ENCODE data around the gene KLF2.

KLF2 gene

DNA sequence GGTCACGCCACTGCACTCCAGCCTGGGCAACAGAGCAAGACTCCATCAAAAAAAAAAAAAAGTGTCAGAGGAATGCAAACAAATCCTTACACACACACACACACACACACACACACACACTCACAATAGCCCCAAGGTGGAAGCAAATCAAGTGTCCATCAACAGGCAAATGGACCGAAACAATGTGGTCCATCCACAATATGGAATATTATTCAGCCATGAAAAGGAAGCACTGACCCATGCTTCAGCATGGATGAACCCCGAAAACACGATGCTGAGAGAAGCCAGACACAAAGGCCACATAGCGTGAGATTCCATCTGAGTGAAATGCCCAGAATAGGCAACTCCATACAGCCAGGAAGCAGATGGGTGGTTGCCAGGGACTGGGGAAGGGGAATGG, 16.5 kb upstream of the KLF2 start:
- DNase-seq (ENCODE audit: low read depth) = no peak

DNA sequence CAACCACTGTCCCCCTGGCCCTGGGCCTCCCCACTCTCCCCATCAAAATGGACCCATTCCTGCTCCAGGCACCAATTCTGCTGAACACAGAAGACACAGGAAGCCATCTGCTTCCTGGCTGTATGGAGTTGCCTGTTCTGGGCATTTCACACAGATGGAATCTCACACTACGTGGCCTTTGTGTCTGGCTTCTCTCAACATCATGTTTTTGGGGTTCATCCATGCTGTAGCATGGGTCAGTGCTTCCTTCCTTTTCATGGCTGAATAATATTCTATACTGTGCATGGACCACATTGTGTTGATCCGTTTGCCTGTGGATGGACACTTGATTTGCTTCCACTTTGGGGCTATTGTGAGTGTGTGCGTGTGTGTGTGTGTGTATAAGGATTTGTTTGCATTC, 15.0 kb upstream of the KLF2 start:
- no peak for DNase-seq (ENCODE audit: low read depth)

DNA sequence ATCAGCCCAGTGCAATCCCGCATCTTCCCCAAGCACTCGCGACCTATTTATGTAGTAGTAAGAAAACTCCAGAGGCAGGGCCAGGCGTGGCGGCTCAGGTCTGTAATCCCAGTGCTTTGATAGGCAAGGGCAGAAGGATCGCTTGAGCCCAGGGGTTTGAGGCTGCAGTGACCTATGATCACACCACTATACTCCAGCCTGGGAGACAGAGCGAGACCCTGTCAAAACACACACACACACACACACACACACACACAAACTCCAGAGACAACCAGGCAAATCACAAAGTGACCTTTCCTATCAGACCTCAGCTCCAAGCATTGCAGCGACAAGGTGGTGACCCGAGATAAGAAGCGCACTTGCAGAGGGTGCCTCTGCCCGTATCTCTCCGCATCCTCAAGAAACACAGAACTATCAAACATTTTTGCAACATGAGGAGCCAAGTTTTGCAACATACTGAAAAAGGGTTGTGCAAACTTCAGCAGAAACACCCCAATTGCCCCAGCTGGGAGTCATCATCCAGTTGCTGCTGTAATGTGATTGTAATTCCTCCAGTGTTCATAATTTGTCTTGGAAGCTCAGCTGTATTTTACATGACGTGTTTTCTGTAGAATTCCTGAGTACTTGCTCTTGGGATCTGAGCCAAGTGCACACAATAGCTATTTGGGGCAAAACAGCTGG, 8.7 kb upstream of the KLF2 start:
- peak; percentile 98 for DNase-seq (ENCODE audit: low read depth)

DNA sequence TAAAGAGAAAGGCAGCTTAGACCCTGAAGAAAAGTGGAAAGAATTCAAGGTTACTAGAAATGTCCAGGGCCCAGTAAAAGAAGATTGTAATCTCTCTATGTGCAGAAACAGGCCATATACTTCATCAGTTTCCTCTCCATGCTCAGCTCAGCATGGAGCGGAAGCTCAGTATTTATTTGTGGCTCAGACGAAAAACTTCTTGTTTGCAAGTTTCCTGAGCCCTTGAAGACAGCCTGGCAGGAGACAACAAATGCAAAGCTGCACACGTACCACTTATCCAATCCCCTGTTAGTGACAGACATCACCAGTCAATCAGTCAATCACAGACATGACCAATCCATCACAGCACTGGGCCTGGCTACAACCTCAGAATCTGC, 8.1 kb upstream of the KLF2 start:
- DNase-seq (ENCODE audit: low read depth) = no peak

DNA sequence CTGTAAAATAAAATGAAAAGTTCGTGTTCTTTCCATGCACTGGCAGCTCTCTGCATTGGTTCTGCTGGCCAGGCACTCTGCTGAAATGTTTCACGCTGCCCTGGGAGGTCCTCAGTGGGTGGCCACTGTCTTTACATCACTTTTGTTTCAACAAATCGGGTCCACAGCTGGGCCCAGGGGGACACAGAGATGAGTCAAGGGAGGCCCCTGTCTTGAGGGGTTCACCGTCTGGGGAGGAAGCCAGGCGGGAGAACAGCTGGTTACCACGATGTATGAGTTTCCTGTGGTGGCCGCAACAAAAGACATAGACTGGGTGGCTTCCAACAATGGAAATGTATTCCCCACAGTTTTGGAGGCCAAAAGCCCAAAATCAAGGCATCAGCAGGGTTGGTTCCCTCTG, 5.1 kb upstream of the KLF2 start:
- DNase-seq (ENCODE audit: low read depth) = no peak

DNA sequence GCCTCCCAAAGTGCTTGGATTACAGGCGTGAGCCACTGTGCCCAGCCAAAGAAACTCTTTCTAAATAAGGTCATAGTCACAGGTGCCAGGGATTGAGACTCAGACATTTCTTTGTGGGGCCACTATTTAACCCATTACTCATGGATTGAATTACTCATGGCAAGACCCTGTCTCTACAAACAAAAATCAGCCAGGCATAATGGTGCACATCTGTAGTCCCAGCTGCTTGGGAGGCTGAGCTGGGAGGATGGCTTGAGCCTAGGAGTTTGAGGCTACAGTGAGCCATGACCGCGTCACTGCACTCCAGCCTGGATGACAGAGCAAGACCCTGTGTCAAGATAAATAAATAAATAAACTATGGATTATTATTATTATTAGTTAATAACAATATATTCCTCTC, 3.6 kb upstream of the KLF2 start:
- no peak for DNase-seq (ENCODE audit: low read depth)

DNA sequence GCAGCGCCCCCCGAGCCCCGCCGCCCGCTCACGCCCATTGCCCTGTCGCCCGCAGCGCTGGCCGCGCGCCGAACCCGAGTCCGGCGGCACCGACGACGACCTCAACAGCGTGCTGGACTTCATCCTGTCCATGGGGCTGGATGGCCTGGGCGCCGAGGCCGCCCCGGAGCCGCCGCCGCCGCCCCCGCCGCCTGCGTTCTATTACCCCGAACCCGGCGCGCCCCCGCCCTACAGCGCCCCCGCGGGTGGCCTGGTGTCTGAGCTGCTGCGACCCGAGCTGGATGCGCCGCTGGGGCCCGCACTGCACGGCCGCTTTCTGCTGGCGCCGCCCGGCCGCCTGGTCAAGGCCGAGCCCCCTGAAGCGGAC, 518 bp downstream of the KLF2 start:
- DNase-seq (ENCODE audit: low read depth) = no peak

DNA sequence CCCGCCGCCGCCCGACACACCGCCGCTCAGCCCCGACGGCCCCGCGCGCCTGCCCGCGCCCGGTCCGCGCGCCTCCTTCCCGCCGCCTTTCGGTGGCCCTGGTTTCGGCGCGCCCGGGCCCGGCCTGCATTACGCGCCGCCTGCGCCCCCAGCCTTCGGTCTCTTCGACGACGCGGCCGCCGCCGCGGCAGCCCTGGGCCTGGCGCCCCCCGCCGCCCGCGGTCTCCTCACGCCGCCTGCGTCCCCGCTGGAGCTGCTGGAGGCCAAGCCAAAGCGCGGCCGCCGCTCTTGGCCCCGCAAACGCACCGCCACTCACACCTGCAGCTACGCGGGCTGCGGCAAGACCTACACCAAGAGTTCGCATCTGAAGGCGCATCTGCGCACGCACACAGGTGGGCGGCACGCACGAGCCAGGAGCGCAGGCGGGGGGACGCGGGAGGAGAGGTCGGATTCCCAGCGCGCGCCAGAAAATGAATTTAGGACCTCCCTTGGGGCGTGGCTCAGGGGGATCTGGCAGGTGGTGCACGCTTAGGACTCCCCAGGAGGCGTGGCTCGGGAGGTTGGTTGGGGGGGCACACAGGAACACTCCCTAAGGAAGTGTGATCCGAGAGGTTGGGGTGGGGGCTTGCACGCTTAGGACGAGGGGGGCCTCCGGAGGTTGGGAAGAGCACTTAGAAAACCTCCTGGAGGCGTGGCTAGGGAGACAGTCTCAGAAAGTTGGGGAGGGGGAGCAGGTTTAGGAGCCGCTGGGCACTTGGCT, 1.2 kb downstream of the KLF2 start:
- no peak for DNase-seq (ENCODE audit: low read depth)

DNA sequence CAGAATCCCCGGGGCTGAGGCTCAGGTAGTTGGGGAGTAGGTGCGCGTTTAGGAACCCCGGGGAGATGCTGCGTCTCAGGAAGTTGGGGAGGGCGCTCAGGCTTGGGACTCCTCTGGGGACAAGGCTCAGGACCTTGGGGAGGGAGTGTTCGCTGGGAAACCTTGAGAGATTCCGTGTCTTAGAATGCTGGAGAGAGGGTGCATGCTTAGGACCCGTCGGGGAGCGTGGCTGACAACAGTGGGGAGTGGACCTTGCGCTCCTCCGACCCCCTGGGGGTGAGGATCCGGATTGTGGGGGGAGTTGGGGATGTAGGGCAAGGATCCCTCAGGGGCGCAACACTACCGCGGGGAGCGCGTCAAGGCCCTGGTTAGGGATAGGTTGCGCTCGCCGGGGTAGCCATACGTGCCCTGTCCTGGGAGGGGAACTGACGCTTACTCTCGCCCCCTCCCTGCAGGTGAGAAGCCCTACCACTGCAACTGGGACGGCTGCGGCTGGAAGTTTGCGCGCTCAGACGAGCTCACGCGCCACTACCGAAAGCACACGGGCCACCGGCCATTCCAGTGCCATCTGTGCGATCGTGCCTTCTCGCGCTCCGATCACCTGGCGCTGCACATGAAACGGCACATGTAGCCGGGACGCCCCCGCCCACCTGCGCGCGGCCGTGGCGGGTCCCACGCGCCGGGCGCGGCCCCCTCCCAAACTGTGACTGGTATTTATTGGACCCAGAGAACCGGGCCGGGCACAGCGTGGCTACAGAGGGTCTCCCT, 2.0 kb downstream of the KLF2 start:
- DNase-seq (ENCODE audit: low read depth) = no peak

DNA sequence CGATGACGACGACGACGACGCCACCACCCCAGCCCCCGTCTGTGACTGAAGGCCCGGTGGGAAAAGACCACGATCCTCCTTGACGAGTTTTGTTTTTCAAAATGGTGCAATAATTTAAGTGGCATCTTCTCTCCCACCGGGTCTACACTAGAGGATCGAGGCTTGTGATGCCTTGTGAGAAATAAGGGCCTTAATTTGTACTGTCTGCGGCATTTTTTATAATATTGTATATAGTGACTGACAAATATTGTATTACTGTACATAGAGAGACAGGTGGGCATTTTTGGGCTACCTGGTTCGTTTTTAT, 2.5 kb downstream of the KLF2 start:
- DNase-seq (ENCODE audit: low read depth) = no peak

DNA sequence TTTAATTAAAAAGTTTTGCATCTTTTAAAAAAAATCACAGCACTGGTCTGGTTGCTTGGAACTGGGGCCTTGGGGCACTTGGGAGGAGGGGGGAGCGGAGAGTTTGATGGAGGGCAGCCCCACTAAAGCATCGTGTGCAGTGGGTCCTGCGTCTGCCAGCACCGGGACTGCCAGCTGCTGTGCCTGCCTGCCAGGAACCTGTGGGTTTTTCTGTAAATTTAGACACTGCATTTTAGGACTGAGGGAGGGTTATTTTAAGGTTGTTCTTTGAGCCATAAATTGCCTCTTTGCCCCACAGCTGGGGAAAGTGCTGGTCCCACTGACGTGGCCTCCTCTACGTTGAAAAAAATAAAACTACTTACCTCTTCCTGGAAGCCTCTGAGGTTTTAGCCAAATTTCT, 2.9 kb downstream of the KLF2 start:
- DNase-seq (ENCODE audit: low read depth) = no peak

DNA sequence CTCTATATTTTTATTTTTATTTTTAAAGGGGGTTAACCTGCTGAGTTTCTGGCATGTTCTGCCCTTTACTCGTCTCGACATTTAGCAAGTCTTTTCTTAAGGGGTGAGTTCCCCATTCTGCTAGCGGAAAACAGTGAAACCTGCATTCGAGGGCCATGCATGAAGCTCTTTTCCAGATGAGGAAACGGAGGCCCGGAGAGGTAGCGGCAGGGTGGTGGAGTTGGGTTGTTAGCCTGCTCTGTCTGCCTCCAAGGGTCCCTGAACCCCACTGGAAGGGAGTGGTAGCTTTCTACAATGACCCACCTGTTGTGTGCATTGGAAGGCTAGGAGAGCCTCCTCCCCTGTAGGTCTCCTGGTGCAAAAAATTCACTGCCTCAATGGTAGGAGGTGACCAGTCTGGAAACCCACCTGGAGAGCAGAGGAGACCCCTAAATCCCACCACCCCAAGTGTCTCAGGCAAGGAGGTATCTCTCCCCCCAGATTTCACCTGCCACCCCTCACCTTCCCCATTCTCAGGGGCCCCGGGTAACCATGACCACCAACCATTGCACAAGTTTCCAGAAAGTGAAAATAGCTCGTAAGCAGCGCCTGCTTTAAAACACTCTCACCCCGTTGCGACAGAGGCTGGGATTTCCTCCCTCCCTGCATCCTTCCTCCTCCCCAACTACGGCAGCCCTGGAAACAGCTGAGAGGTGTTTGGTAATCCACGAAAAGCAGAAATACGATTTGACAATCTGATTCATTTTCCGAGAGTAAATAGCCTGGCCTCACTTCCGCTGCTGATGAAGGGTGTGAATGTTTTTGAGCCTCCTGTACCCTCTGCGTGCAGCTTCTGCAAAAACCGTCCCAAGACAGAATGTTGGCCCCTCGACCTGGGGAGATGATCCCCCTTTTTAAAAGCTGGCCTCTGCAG, 3.5 kb downstream of the KLF2 start:
- peak; percentile 75 for DNase-seq (ENCODE audit: low read depth)

DNA sequence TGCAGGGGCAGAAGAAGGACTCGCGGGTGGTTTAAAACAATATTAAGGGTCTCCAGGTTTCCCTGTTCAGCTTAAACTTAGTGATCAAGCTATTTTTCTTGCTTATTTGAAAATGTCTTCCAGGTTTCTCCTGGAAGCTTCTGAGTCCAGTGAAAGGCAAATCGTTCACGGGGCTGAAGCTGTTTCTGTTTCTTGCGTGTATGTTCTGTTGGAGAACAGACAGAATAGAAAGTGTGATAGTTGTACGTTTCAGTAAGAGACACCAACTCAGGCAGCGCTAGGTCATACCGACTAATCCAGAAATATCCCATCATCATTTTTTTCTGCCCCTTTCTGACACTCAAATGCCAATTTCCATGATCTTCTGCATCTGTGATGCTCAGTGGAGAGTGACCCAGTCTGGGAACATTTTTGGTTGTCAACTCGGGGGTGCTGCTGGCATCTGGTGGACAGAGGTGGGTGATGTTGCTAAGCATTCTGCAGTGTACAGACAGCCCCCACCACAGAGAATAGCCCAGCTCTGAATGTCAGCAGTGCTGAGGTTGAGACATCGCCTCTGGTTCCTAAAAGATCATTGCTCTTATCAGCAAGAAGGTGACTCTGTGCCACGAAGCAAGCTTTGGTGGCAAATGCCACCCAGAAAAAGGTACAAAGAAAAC, 4.3 kb downstream of the KLF2 start:
- no peak for DNase-seq (ENCODE audit: low read depth)

DNA sequence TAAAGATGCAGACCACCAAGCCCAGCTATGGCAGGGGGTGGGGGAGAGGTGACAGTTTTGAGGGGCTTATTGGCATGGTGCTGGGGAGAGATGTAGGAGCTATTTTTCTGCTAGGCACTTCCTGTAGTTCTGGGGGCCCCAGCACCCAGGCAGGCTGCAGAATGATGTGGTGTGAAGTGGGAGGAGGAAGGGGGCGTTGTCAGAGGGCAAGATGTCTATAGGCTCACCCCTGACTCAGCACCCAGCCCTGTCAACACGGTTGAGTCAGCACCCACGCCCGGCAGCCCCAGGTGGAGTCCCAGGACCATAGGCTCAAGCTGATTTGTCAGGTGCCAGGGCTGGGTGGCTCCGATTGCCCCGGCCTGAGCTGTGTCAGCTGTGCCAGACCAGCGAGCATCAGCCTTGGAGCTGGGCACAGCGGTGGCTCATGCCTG, 5.8 kb downstream of the KLF2 start:
- DNase-seq (ENCODE audit: low read depth) = no peak

DNA sequence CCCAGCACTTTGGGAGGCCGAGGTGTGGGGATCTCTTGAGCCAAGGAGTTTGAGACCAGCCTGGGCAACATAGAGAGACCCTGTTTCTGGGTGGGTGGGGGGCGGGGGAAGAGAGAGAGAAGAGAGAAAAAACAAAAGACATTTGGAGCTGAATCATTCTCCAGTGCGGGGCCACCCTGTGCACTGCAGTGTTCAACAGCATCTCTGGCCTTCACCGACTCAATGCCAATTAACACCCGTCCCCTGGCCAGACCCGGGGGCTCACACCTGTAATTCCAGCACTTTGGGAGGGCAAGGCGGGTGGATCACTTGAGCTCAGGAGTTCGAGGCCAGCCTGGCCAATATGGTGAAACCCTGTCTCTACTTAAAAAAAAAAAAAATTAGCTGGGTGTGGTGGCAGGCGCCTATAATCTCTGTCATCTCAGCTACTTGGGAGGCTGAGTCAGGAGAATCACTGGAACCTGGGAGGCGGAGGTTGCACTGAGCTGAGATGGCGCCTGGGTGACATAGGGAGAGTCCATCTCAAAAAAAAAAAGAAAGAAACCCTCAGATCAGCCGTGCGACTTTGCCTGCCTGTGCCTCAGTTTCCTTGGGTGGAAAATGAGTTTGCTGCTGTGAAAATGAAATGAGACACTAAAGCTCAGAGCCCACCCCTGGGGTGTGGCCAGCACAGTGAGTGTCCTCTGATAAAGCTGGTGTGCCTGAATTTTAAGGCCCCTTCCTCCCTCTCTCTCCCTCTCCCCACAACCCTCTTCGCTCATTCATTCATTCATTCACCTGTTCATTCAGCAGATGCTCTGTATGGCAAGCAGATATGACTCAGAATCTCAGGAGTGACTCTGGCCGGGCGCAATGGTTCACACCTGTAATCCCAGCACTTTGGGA, 6.4 kb downstream of the KLF2 start:
- no peak for DNase-seq (ENCODE audit: low read depth)

DNA sequence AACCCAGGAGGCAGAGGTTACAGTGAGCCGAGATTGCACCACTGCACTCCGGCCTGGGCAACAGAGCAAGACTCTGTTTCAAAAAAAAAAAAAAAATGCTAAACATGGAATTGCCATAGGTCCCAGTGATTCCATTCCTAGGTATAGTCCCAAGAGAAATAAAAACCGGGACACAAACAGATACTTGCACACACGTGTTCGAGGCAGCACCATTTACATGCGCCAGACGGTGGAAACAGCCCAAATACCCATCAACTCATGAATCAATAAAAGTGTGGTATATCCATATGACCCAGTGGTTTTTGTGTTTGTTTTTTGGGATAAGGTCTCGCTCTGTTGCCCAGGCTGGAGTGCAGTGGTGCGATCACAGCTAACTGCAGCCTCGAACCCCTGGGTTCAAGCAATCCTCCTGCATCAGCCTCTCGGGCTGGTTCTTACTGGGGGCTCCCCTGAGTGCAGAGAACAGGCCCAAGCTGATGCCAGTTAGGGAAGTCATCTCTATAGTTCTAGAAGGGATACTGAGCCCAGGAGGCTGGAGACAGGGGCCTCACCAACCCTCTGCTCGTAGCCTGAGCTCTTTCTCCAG, 8.5 kb downstream of the KLF2 start:
- DNase-seq (ENCODE audit: low read depth) = no peak

DNA sequence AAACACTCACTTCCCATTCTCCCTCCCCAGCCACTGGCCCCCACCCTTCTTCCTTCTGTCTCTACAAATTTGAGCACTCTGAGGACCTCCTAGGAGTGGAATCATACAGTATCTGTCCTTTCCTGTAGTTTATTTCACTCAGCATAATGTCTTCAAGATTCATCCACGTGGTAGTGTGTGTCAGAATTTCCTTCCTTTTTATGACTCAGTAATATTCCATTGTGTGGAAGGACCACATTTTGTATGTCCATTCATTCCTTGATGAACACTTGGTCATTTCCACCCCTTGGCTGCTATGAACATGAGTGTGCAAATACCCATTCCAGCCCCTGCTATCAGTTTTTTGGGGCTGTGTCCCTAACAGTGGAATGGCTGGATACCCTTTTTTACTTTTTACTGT, 9.8 kb downstream of the KLF2 start:
- no peak for DNase-seq (ENCODE audit: low read depth)

DNA sequence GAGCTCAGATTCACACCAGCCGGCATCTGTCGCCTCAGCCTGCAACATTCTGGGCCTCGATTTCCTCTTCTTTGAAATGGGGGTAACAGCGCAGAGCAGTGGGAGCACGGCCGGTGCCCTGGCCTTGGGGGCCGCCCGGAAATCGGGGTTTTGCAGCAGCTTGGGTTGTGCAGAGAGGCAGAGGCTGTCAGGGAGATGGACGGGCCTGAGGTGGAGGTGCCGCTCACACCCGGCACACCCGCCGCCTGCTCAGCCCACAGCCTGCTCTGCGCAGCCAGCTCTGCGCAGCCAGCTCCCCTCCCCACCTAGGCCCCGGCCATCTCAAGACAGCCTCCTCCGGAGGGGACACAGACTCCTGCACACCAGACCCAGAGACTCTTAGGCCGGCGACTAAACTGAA, 10.6 kb downstream of the KLF2 start:
- no peak for DNase-seq (ENCODE audit: low read depth)

DNA sequence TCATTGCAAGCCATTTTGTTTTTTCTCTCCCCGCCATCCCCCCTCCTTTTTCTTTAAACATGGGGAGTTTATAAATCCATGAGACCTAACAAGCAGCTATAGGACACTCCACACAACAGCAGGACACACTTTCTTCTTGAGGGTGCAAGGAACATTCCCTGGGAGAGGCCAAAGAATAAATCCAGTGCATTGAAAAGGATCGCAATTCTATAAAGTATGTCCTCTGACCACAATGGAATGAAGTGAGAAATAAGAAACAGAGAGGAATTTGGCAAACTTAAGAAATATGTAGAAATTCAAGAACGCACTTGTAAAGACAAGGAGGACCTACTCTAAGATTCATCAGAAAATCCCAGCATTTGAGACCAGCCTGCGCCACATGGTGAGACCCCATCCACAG, 11.9 kb downstream of the KLF2 start:
- no peak for DNase-seq (ENCODE audit: low read depth)

DNA sequence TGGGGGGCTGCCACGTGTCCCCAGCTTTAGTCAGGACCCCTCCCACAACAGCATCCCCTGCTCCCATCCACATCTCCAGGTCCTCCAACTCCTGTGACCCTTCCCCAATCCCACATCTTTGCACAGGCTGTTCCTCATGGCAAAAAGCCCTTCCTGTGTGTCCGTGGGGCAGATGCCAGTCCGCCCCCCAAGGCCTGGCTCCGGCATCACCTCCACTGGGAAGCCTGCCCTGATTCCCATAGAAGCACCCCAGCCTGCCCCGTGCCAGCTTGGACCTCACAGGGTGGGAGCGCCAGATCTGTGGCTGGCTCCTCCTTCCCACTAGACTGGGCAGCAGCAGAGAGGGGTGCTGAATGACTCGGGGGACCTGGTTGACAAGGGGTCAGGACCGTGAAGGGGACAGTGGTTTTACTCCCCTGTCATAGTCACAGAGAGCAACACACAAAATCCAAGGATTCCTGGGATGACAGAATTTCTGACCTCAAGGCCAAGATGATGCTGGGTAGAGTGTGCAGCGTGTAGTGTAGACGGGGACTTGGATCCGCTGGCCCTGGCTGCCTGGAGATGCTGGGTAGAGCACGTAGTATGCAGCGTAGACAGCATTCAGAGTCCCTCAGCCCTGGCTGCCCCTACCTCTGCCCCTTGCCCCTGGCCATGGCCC, 13.3 kb downstream of the KLF2 start:
- no peak for DNase-seq (ENCODE audit: low read depth)
